Neural cell (in vitro differentiated cells): ENCODE data around the gene ZFPL1.

Experiments
- POLR2AphosphoS5 ChIP-seq: IDR thresholded peaks from 2 replicates; pipeline ENCODE4 v1.6.1; 2012
- RAD21 ChIP-seq: fragments of 450-650 bp; conservative IDR thresholded peaks from 2 replicates; pipeline ENCODE4 v1.6.1; 2014; ENCODE audit warnings: antibody characterized with exemption, mild to moderate bottlenecking, moderate library complexity
- TAF1 ChIP-seq: IDR thresholded peaks from 2 replicates; pipeline ENCODE4 v1.6.1; 2012; ENCODE audit warnings: low read depth
- TF ChIP-seq, protein P1 (sequence below): fragments of 450-650 bp; IDR thresholded peaks from 2 replicates; pipeline ENCODE4 v1.5.1; 2014; ENCODE audit warnings: antibody characterized with exemption, mild to moderate bottlenecking, moderate library complexity; ENCODE audit not compliant: poor library complexity, severe bottlenecking

DNA sequence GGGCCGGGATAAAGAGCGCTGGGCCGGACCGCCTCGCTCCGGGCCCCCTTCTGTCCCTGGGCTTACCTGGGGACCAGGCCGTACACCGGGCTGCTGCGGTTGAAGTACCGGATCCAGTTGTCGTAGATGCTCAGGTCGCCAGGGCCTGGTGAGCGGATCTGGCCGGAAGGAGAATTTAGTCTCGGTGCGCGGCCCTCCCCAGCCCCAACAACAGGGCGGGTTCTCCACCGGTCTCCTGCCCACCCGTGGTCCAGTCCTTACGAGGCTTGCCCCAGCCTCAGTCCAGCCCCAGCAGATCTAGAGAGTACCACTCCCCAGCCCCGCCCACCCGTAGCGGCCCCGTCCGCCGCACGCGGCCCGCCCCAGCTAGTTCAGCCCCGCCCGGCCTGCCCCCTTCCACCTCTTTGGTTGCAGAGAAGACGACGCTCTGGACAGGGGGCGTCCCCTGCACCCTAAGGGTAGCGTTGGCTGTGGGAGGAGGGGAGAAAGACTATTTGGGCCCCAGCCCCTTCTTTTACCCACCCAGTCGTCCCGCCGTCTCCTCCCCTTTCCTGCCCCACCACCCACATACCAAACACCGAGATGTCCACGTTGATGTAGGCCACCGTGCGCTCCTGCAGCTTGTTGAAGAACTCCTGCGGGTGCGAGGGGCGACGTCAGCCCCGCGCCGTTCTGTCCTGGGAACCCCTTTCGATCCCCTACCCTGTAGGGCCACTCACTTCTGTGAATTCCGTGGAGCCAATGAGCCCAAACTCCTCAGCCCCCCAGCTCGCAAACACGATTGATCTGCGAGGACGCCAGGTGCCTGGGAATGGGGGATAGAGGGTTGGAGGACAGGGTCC, 36.2 kb upstream of the ZFPL1 start:
- TF ChIP-seq POLR2AphosphoS5 (no peak), RAD21 (no peak), TAF1 (no peak)
- TF ChIP-seq, protein P1, sequence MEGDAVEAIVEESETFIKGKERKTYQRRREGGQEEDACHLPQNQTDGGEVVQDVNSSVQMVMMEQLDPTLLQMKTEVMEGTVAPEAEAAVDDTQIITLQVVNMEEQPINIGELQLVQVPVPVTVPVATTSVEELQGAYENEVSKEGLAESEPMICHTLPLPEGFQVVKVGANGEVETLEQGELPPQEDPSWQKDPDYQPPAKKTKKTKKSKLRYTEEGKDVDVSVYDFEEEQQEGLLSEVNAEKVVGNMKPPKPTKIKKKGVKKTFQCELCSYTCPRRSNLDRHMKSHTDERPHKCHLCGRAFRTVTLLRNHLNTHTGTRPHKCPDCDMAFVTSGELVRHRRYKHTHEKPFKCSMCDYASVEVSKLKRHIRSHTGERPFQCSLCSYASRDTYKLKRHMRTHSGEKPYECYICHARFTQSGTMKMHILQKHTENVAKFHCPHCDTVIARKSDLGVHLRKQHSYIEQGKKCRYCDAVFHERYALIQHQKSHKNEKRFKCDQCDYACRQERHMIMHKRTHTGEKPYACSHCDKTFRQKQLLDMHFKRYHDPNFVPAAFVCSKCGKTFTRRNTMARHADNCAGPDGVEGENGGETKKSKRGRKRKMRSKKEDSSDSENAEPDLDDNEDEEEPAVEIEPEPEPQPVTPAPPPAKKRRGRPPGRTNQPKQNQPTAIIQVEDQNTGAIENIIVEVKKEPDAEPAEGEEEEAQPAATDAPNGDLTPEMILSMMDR = no peak
